ENCODE data around the gene ENO4. TPM values are rescaled to one million over a fixed set of nuclear protein-coding genes. Genes with fewer than 3 reads are reported as not detected.

ENO4 gene
- total RNA-seq, 4 donors from 2014 or later = 0.17 to 1.1 (median 0.29) TPM; not detected in 1

DNA sequence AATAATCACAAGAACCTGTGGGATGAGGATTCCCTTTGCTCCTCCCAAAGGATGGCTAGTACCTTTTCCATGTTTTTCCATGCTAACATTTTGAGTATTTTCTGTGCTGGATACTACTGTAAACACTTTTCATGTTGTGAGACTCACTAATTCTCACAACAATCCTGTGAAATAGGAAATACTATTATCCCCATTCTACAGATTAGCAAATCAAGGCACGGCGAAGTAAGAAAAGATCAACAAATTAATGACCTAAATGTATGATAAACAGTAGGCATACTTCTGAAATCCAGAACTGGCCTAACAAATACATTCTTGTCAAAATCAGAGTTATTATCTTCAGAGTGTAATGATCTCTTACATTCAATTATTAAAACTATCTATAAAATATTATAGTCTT, 69.3 kb downstream of the ENO4 start:
- Histone ChIP-seq H3K4me3 (no peak overlapping the region), H3K27me3 (no peaks in the 10 kb centered on the region), H3K36me3 (peaks cover 0 to 16% (median 0%) of the 10 kb centered on the region in 4 donors), H3K27ac (replicated peaks in 1 of 4) (no peak overlapping the region), H3K4me1 (no peaks in the 10 kb centered on the region), H3K9me3 (no peaks in the 10 kb centered on the region)
- intact Hi-C loops (cut with DNase I) = no loop called here
- 99% methylated on average over 2 of the region's 2 CpGs for WGBS
- TF ChIP-seq POLR2AphosphoS5 (IDR thresholded peaks at IDR 0.05) (no peak), EP300 (IDR thresholded peaks at IDR 0.05) (no peak), POLR2A (IDR thresholded peaks at IDR 0.05; ENCODE audit: low read depth) (no peak)
- TF ChIP-seq, protein P1, sequence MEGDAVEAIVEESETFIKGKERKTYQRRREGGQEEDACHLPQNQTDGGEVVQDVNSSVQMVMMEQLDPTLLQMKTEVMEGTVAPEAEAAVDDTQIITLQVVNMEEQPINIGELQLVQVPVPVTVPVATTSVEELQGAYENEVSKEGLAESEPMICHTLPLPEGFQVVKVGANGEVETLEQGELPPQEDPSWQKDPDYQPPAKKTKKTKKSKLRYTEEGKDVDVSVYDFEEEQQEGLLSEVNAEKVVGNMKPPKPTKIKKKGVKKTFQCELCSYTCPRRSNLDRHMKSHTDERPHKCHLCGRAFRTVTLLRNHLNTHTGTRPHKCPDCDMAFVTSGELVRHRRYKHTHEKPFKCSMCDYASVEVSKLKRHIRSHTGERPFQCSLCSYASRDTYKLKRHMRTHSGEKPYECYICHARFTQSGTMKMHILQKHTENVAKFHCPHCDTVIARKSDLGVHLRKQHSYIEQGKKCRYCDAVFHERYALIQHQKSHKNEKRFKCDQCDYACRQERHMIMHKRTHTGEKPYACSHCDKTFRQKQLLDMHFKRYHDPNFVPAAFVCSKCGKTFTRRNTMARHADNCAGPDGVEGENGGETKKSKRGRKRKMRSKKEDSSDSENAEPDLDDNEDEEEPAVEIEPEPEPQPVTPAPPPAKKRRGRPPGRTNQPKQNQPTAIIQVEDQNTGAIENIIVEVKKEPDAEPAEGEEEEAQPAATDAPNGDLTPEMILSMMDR (IDR thresholded peaks at IDR 0.05) = no peak
- DNase-seq (ENCODE audit: extremely low spot score) = no peak

DNA sequence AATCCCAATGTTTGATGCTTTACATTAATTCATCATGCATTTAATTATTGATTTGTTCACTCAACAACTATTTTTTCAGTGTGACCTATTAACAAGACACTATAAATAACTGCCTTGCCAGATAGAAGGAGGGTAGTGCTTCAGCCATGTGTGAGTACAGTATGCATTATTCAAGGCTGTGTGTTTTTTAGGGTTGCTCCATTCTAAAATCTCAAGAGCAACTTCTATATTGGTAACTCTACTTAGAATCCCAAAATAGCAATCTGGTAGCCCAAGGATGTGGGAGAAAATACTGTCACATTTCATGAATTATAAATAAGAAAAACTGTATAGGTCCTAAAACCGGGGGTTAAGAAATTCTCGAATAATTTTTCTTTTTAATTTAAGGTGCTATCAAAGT, 69.9 kb downstream of the ENO4 start:
- 89% methylated on average over 2 of the region's 2 CpGs for WGBS
- intact Hi-C loops (cut with DNase I) = no loop called here

DNA sequence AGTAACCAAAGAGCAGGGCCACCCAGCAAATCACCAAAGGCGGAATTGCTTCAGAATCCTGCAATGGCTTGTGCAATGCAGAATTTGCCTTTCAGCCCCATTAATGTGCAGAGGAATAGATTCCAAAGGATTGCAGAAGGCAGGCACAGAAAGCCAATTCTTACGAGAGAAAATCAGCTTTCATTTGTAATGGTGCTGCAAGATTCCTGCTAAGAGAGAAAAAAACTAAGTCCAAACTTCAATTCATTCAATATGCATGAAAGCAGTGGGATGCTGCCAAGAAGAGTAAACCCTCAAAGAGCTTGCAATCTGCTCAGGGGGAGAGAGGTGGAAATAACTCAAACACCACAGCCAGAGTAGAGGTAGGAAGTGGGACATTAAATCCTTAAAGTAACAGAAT, 70.4 kb downstream of the ENO4 start:
- Histone ChIP-seq H3K27me3 (no peaks in the 10 kb centered on the region), H3K9me3 (no peaks in the 10 kb centered on the region), H3K4me1 (no peaks in the 10 kb centered on the region), H3K4me3 (no peak overlapping the region), H3K27ac (replicated peaks in 1 of 4) (no peak overlapping the region), H3K36me3 (peaks cover 0 to 16% (median 0%) of the 10 kb centered on the region in 4 donors)
- no peak for TF ChIP-seq POLR2AphosphoS5 (IDR thresholded peaks at IDR 0.05)
- no peak for TF ChIP-seq POLR2A (IDR thresholded peaks at IDR 0.05; ENCODE audit: low read depth)
- no peak for TF ChIP-seq EP300 (IDR thresholded peaks at IDR 0.05)
- TF ChIP-seq, protein P1 (IDR thresholded peaks at IDR 0.05) = no peak
- WGBS = 90% methylated on average over 1 of the region's 2 CpGs
- intact Hi-C loops (cut with DNase I) = no loop called here
- no peak for DNase-seq (ENCODE audit: extremely low spot score)

More for the DNA sequence above, 69.9 kb downstream of the ENO4 start:
- H3K36me3 ChIP-seq = peaks cover 0 to 16% (median 0%) of the 10 kb centered on the region in 4 donors
- TF ChIP-seq, protein P1 (IDR thresholded peaks at IDR 0.05) = no peak
- TF ChIP-seq POLR2A (IDR thresholded peaks at IDR 0.05; ENCODE audit: low read depth) (no peak), POLR2AphosphoS5 (IDR thresholded peaks at IDR 0.05) (no peak), EP300 (IDR thresholded peaks at IDR 0.05) (no peak)
- H3K4me3 ChIP-seq = no peak overlapping the region
- H3K4me1 ChIP-seq = no peaks in the 10 kb centered on the region
- DNase-seq (ENCODE audit: extremely low spot score) = no peak
- H3K9me3 ChIP-seq = no peaks in the 10 kb centered on the region
- H3K27ac ChIP-seq (replicated peaks in 1 of 4) = no peak overlapping the region
- H3K27me3 ChIP-seq = no peaks in the 10 kb centered on the region

DNA sequence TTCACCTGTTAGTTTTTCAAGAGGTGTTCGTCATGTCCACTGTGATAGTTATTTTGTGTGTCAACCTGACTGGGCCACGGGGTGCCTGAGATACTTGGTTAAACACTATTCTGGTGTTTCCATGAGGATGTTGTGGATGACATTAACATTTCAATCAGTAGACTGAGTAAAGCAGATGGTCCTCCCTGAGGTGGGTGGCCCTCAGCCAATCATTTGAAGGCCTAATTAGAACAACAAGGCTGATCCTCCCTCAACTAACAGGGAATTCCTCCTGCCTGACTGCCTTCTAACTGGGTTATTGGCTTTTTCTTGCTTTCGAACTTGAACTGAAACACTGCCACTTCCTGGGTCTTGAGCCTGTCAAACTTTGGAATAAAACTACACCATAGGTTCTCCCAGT, 75.8 kb downstream of the ENO4 start:
- intact Hi-C loops (cut with DNase I) = no loop called here

More for the DNA sequence above, 75.8 kb downstream of the ENO4 start:
- H3K4me3 ChIP-seq = no peak overlapping the region
- no peak for DNase-seq (ENCODE audit: extremely low spot score)
- H3K4me1 ChIP-seq = no peaks in the 10 kb centered on the region
- H3K27me3 ChIP-seq = no peaks in the 10 kb centered on the region
- H3K36me3 ChIP-seq = peaks cover 0 to 14% (median 0%) of the 10 kb centered on the region in 4 donors
- H3K9me3 ChIP-seq = no peaks in the 10 kb centered on the region
- no peak overlapping the region for H3K27ac ChIP-seq (replicated peaks in 1 of 4)
- TF ChIP-seq POLR2A (IDR thresholded peaks at IDR 0.05; ENCODE audit: low read depth) (no peak), EP300 (IDR thresholded peaks at IDR 0.05) (no peak), POLR2AphosphoS5 (IDR thresholded peaks at IDR 0.05) (no peak)
- TF ChIP-seq, protein P1 (IDR thresholded peaks at IDR 0.05) = no peak
- WGBS = 86% methylated on average over 3 of the region's 3 CpGs
